CD8-positive, alpha-beta memory T cell (primary cell): ENCODE data around the gene RAB24. TPM values are rescaled to one million over a fixed set of nuclear protein-coding genes. Genes with fewer than 3 reads are reported as not detected.
A peak's percentile ranks its signal among the peaks of the same experiment; 100 is the strongest.

ENCODE experiments used
- CTCF ChIA-PET: fragments of 350-600 bp; sonication (Branson Sonifier 250); formaldehyde crosslinking; loops from one replicate; lab custom pipeline; 2021; ENCODE audit warnings: antibody characterized with exemption; lab: Charles Lee
- POLR2A ChIA-PET: fragments of 350-600 bp; sonication (Branson Sonifier 250); formaldehyde crosslinking; loops from one replicate; lab custom pipeline; 2021; ENCODE audit warnings: antibody characterized with exemption; lab: Charles Lee
- DNase-seq, 5 donors: peaks; one replicate each; pipeline versions ENCODE4 v3.0.0 to v3.0.0-alpha.2; 2020 to 2022; ENCODE audit warnings: mixed read lengths in 1 of 5
- H3K27ac ChIP-seq: one replicate; pipeline ENCODE4 v1.7.0; 2013; ENCODE audit warnings: low read depth, mild to moderate bottlenecking, low read length, moderate library complexity
- H3K27me3 ChIP-seq: 2 replicates; pipeline ENCODE4 v1.7.0; 2013; ENCODE audit warnings: low read length, mild to moderate bottlenecking; ENCODE audit not compliant: insufficient read depth, poor library complexity, severe bottlenecking
- H3K36me3 ChIP-seq: 2 replicates; pipeline ENCODE4 v1.7.0; 2013; ENCODE audit warnings: mild to moderate bottlenecking, low read length, moderate library complexity; ENCODE audit not compliant: insufficient read depth
- H3K4me1 ChIP-seq: 2 replicates; pipeline ENCODE4 v1.7.0; 2013; ENCODE audit warnings: mild to moderate bottlenecking, low read length, moderate library complexity; ENCODE audit not compliant: insufficient read depth
- H3K4me3 ChIP-seq: 2 replicates; pipeline ENCODE4 v1.7.0; 2013; ENCODE audit warnings: mild to moderate bottlenecking, low read length
- H3K9me3 ChIP-seq: 2 replicates; pipeline ENCODE4 v1.7.0; 2013; ENCODE audit warnings: mild to moderate bottlenecking, low read length
- H3K27ac Mint-ChIP-seq, 8 donors: one replicate each; pipeline ENCODE4 v1.8.0; 2020 to 2021; ENCODE audit warnings: mixed read lengths in 8 of 8, mild to moderate bottlenecking in 6 of 8, inconsistent platforms in 3 of 8, moderate library complexity in 3 of 8
- H3K27me3 Mint-ChIP-seq, 2 donors: one replicate each; pipeline ENCODE4 v1.8.0; 2020 to 2021; ENCODE audit warnings: mixed read lengths in 2 of 2, mild to moderate bottlenecking in 1 of 2, moderate library complexity in 1 of 2
- H3K36me3 Mint-ChIP-seq, 3 donors: one replicate each; pipeline ENCODE4 v1.8.0; 2020 to 2021; ENCODE audit warnings: mixed read lengths in 3 of 3, inconsistent platforms in 1 of 3, mild to moderate bottlenecking in 1 of 3
- H3K4me1 Mint-ChIP-seq, 3 donors: one replicate each; pipeline ENCODE4 v1.8.0; 2020 to 2021; ENCODE audit warnings: mixed read lengths in 3 of 3, inconsistent platforms in 1 of 3, mild to moderate bottlenecking in 1 of 3
- H3K4me3 Mint-ChIP-seq, 7 donors: one replicate each; pipeline ENCODE4 v1.8.0; 2020 to 2021; ENCODE audit warnings: mixed read lengths in 7 of 7, mild to moderate bottlenecking in 6 of 7, moderate library complexity in 4 of 7, inconsistent platforms in 2 of 7
- H3K9me3 Mint-ChIP-seq, 5 donors: one replicate each; pipeline ENCODE4 v1.8.0; 2020 to 2022; ENCODE audit warnings: mixed read lengths in 5 of 5, mild to moderate bottlenecking in 3 of 5, moderate library complexity in 2 of 5, inconsistent platforms in 1 of 5
- polyA plus RNA-seq: library from polyadenylated mRNA; unstranded; fragments of 300-500 nt; fragmentation: Illumina TruSeq; gene quantifications from one replicate; pipeline ENCODE4 v1.2.3, GENCODE V29; 2021
- total RNA-seq, 2 experiments: library from RNA; stranded (reverse); gene quantifications; one replicate each; pipeline ENCODE4 v1.2.3, GENCODE V29; 2021

RAB24 gene
- total and polyA plus RNA-seq, 3 experiments from 2014 or later: 22.9 to 28.3 (median 26.1) TPM

GRCh38 chr5:177303925-177304391 lies 439 bp upstream of the RAB24 start:
- Mint-ChIP-seq H3K4me3 (peak overlapping the region; percentile 93 to 98 (median 96)), H3K9me3 (no peaks in the 10 kb centered on the region), H3K36me3 (peaks cover 6 to 39% (median 8%) of the 10 kb centered on the region in 3 donors), H3K27ac (peak overlapping the region; percentile 92 to 99 (median 95)), H3K4me1 (peaks cover 63 to 81% (median 73%) of the 10 kb centered on the region in 3 donors), H3K27me3 (peaks cover 0 to 3% of the 10 kb centered on the region in 2 donors)
- CTCF ChIA-PET: interaction anchor here (0.8 to 2.0 kb wide), 7 partner anchors 9 to 192 kb away, joined by 3 to 8 read pairs (median 4); no protein-coding TSS in a partner anchor
- H3K4me3 ChIP-seq: peak overlapping the region; percentile 99
- POLR2A ChIA-PET: interaction anchor here (1.0 to 1.5 kb wide), 4 partner anchors 9 to 168 kb away, joined by 3 to 6 read pairs (median 4); no protein-coding TSS in a partner anchor
- H3K27me3 ChIP-seq: no peaks in the 10 kb centered on the region
- H3K4me1 ChIP-seq: peaks cover 56% of the 10 kb centered on the region
- H3K27ac ChIP-seq: peak overlapping the region; percentile 91
- no peaks in the 10 kb centered on the region for H3K9me3 ChIP-seq
- no peak for DNase-seq
- H3K36me3 ChIP-seq: peaks cover 19% of the 10 kb centered on the region

GRCh38 chr5:177302354-177303110 lies 987 bp downstream of the RAB24 start:
- H3K4me1 ChIP-seq: peaks cover 63% of the 10 kb centered on the region
- peak overlapping the region; percentile 77 for H3K4me3 ChIP-seq
- CTCF ChIA-PET: interaction anchor here (1.1 to 2.0 kb wide), 5 partner anchors 7 to 190 kb away, joined by 3 to 9 read pairs (median 4); no protein-coding TSS in a partner anchor
- no peaks in the 10 kb centered on the region for H3K27me3 ChIP-seq
- peaks cover 63 to 88% (median 77%) of the 10 kb centered on the region in 3 donors for H3K4me1 Mint-ChIP-seq
- no peaks in the 10 kb centered on the region for H3K9me3 ChIP-seq
- POLR2A ChIA-PET: interaction anchor here (0.6 to 1.5 kb wide), 2 partner anchors 100 to 121 kb away, joined by 3 to 6 read pairs; no protein-coding TSS in a partner anchor
- H3K27ac ChIP-seq: peak overlapping the region; percentile 91
- H3K27ac Mint-ChIP-seq: peak overlapping the region; percentile 82 to 99 (median 92)
- peak overlapping the region; percentile 93 to 98 (median 96) for H3K4me3 Mint-ChIP-seq
- peaks cover 22% of the 10 kb centered on the region for H3K36me3 ChIP-seq
- H3K36me3 Mint-ChIP-seq: peaks cover 6 to 43% (median 8%) of the 10 kb centered on the region in 3 donors
- peaks cover 0 to 3% of the 10 kb centered on the region in 2 donors for H3K27me3 Mint-ChIP-seq
- no peak for DNase-seq
- no peaks in the 10 kb centered on the region for H3K9me3 Mint-ChIP-seq

- H3K27ac Mint-ChIP-seq: peak overlapping the region; percentile 89 to 99 (median 95)
- Histone ChIP-seq H3K27ac (no peak overlapping the region), H3K9me3 (no peaks in the 10 kb centered on the region), H3K27me3 (no peaks in the 10 kb centered on the region), H3K4me3 (no peak overlapping the region), H3K4me1 (peaks cover 68% of the 10 kb centered on the region), H3K36me3 (peaks cover 17% of the 10 kb centered on the region)
- H3K9me3 Mint-ChIP-seq: no peaks in the 10 kb centered on the region
- ChIA-PET CTCF (interaction anchor here (1.4 to 2.0 kb wide), 2 partner anchors 8 to 189 kb away, joined by 8 to 9 read pairs; no protein-coding TSS in a partner anchor), POLR2A (no interaction called here)
- no peak for DNase-seq
- peak overlapping the region; percentile 93 to 98 (median 96) for H3K4me3 Mint-ChIP-seq
- peaks cover 0 to 3% of the 10 kb centered on the region in 2 donors for H3K27me3 Mint-ChIP-seq
- peaks cover 65 to 87% (median 78%) of the 10 kb centered on the region in 3 donors for H3K4me1 Mint-ChIP-seq
- H3K36me3 Mint-ChIP-seq: peaks cover 3 to 40% (median 4%) of the 10 kb centered on the region in 3 donors
These were observed 1.9 kb downstream of the RAB24 start for GRCh38 chr5:177301503-177302165.

- no peak for DNase-seq
- H3K4me3 Mint-ChIP-seq: peak overlapping the region; percentile 11 to 96 (median 79)
- H3K4me3 ChIP-seq: no peak overlapping the region
- no peaks in the 10 kb centered on the region for H3K9me3 Mint-ChIP-seq
- H3K9me3 ChIP-seq: no peaks in the 10 kb centered on the region
- peaks cover 69 to 87% (median 79%) of the 10 kb centered on the region in 3 donors for H3K4me1 Mint-ChIP-seq
- H3K27me3 Mint-ChIP-seq: peaks cover 0 to 3% of the 10 kb centered on the region in 2 donors
- no peaks in the 10 kb centered on the region for H3K27me3 ChIP-seq
- peaks cover 75% of the 10 kb centered on the region for H3K4me1 ChIP-seq
- H3K36me3 ChIP-seq: peaks cover 13% of the 10 kb centered on the region
- H3K27ac Mint-ChIP-seq: peak overlapping the region; percentile 89 to 99 (median 98)
- H3K27ac ChIP-seq: no peak overlapping the region
- peaks cover 2 to 40% (median 6%) of the 10 kb centered on the region in 3 donors for H3K36me3 Mint-ChIP-seq
- ChIA-PET CTCF (interaction anchor here (2.0 kb wide), 1 partner anchor 9 kb away, joined by 8 read pairs; no protein-coding TSS in a partner anchor), POLR2A (no interaction called here)
These were observed 2.6 kb downstream of the RAB24 start for GRCh38 chr5:177300951-177301350.

GRCh38 chr5:177300236-177300880 lies 3.2 kb downstream of the RAB24 start:
- no peaks in the 10 kb centered on the region for H3K9me3 ChIP-seq
- H3K27ac Mint-ChIP-seq: peak overlapping the region; percentile 89 to 99 (median 98)
- peaks cover 4 to 40% (median 10%) of the 10 kb centered on the region in 3 donors for H3K36me3 Mint-ChIP-seq
- peak overlapping the region; percentile 46 for H3K27ac ChIP-seq
- H3K27me3 Mint-ChIP-seq: peaks cover 0 to 3% of the 10 kb centered on the region in 2 donors
- peak overlapping the region; percentile 30 for H3K4me3 ChIP-seq
- peak overlapping the region; percentile 57 to 96 (median 79) for H3K4me3 Mint-ChIP-seq
- no peaks in the 10 kb centered on the region for H3K27me3 ChIP-seq
- peaks cover 76% of the 10 kb centered on the region for H3K4me1 ChIP-seq
- H3K9me3 Mint-ChIP-seq: no peaks in the 10 kb centered on the region
- H3K4me1 Mint-ChIP-seq: peaks cover 69 to 87% (median 79%) of the 10 kb centered on the region in 3 donors
- ChIA-PET CTCF (interaction anchor here (4.5 kb wide), 1 partner anchor 9 kb away, joined by 28 read pairs; no protein-coding TSS in a partner anchor), POLR2A (no interaction called here)
- peak; percentile 53 to 81 (median 65) for DNase-seq
- peaks cover 10% of the 10 kb centered on the region for H3K36me3 ChIP-seq

- ChIA-PET POLR2A (interaction anchor here (0.6 kb wide), 1 partner anchor 16 kb away, joined by 3 read pairs; no protein-coding TSS in a partner anchor), CTCF (interaction anchor here (2.2 to 4.5 kb wide), 2 partner anchors 10 to 186 kb away, joined by 5 to 28 read pairs; no protein-coding TSS in a partner anchor)
- Histone ChIP-seq H3K27ac (no peak overlapping the region), H3K36me3 (peaks cover 12% of the 10 kb centered on the region), H3K4me1 (peaks cover 70% of the 10 kb centered on the region), H3K9me3 (no peaks in the 10 kb centered on the region), H3K4me3 (no peak overlapping the region), H3K27me3 (no peaks in the 10 kb centered on the region)
- no peak for DNase-seq
- H3K4me1 Mint-ChIP-seq: peaks cover 63 to 87% (median 77%) of the 10 kb centered on the region in 3 donors
- no peaks in the 10 kb centered on the region for H3K9me3 Mint-ChIP-seq
- H3K27me3 Mint-ChIP-seq: peaks cover 0 to 3% of the 10 kb centered on the region in 2 donors
- peak overlapping the region in 4 of 7 donors; percentile 10 to 96 (median 67) for H3K4me3 Mint-ChIP-seq
- peaks cover 4 to 41% (median 8%) of the 10 kb centered on the region in 3 donors for H3K36me3 Mint-ChIP-seq
- peak overlapping the region; percentile 85 to 99 (median 93) for H3K27ac Mint-ChIP-seq
These were observed 3.8 kb downstream of the RAB24 start for GRCh38 chr5:177299697-177300096.

- H3K27ac Mint-ChIP-seq: peak overlapping the region in 6 of 8 donors; percentile 6 to 99 (median 68)
- no peak overlapping the region for H3K4me3 ChIP-seq
- H3K4me3 Mint-ChIP-seq: no peak overlapping the region
- DNase-seq: no peak
- CTCF ChIA-PET: interaction anchor here (1.0 to 4.5 kb wide), 3 partner anchors 12 to 184 kb away, joined by 3 to 28 read pairs (median 5); no protein-coding TSS in a partner anchor
- H3K9me3 ChIP-seq: no peaks in the 10 kb centered on the region
- H3K4me1 Mint-ChIP-seq: peaks cover 55 to 75% (median 68%) of the 10 kb centered on the region in 3 donors
- H3K4me1 ChIP-seq: peaks cover 62% of the 10 kb centered on the region
- peaks cover 30% of the 10 kb centered on the region for H3K36me3 ChIP-seq
- H3K27me3 Mint-ChIP-seq: no peaks in the 10 kb centered on the region
- H3K27me3 ChIP-seq: no peaks in the 10 kb centered on the region
- H3K27ac ChIP-seq: no peak overlapping the region
- no peaks in the 10 kb centered on the region for H3K9me3 Mint-ChIP-seq
- peaks cover 4 to 47% (median 14%) of the 10 kb centered on the region in 3 donors for H3K36me3 Mint-ChIP-seq
- POLR2A ChIA-PET: no interaction called here
These were observed 5.6 kb downstream of the RAB24 start for GRCh38 chr5:177297922-177298321.
